ENCODE results near the gene QRSL1.

GRCh38 chr6:106614166-106614565 lies 15.2 kb upstream of the QRSL1 start:
- TF ChIP-seq, protein P1, sequence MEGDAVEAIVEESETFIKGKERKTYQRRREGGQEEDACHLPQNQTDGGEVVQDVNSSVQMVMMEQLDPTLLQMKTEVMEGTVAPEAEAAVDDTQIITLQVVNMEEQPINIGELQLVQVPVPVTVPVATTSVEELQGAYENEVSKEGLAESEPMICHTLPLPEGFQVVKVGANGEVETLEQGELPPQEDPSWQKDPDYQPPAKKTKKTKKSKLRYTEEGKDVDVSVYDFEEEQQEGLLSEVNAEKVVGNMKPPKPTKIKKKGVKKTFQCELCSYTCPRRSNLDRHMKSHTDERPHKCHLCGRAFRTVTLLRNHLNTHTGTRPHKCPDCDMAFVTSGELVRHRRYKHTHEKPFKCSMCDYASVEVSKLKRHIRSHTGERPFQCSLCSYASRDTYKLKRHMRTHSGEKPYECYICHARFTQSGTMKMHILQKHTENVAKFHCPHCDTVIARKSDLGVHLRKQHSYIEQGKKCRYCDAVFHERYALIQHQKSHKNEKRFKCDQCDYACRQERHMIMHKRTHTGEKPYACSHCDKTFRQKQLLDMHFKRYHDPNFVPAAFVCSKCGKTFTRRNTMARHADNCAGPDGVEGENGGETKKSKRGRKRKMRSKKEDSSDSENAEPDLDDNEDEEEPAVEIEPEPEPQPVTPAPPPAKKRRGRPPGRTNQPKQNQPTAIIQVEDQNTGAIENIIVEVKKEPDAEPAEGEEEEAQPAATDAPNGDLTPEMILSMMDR (conservative IDR thresholded peaks at IDR 0.05) = no peak
- TF ChIP-seq ZFX (IDR thresholded peaks at IDR 0.05) = no peak
